Endothelial cell (in vitro differentiated cells): Measurements from ENCODE around the gene RAD51B. TPM values are rescaled to one million over a fixed set of nuclear protein-coding genes. Genes with fewer than 3 reads are reported as not detected.
"Not testable (repeated sequence)": the region's sequence is repeated elsewhere in the genome, so short reads cannot be mapped to it uniquely, and the experiment has no call there.

Experiments used
- DNase-seq: peaks from one replicate; pipeline ENCODE4 v3.0.0; 2021; ENCODE audit warnings: low spot score
- H3K27ac Mint-ChIP-seq: one replicate; pipeline ENCODE4 v1.8.0; 2021; ENCODE audit warnings: mixed read lengths, inconsistent platforms; ENCODE audit not compliant: unreplicated experiment
- H3K27me3 Mint-ChIP-seq: one replicate; pipeline ENCODE4 v1.8.0; 2021; ENCODE audit warnings: mild to moderate bottlenecking, moderate library complexity, mixed read lengths, inconsistent platforms; ENCODE audit not compliant: unreplicated experiment
- H3K36me3 Mint-ChIP-seq: one replicate; pipeline ENCODE4 v1.8.0; 2021; ENCODE audit warnings: mild to moderate bottlenecking, low read depth, mixed read lengths, inconsistent platforms; ENCODE audit not compliant: unreplicated experiment
- H3K4me1 Mint-ChIP-seq: one replicate; pipeline ENCODE4 v1.8.0; 2021; ENCODE audit warnings: mild to moderate bottlenecking, mixed read lengths, inconsistent platforms; ENCODE audit not compliant: unreplicated experiment
- H3K4me3 Mint-ChIP-seq: one replicate; pipeline ENCODE4 v1.8.0; 2021; ENCODE audit warnings: mild to moderate bottlenecking, mixed read lengths, inconsistent platforms; ENCODE audit not compliant: unreplicated experiment
- H3K9me3 Mint-ChIP-seq: one replicate; pipeline ENCODE4 v1.8.0; 2021; ENCODE audit warnings: mixed read lengths, inconsistent platforms; ENCODE audit not compliant: unreplicated experiment
- total RNA-seq: library from RNA; stranded (reverse); fragmentation: NEBNext Ultra II Directional; extraction: Animal tissue kit (Norgen Biotek cat#: 25700); gene quantifications from one replicate; pipeline ENCODE4 v1.2.1, GENCODE V29; 2021; ENCODE audit not compliant: unreplicated experiment
- TF ChIP-seq, protein P1 (sequence below): fragments of 200-600 bp; sonication (generic); IDR thresholded peaks from one replicate; pipeline ENCODE4 v1.5.0; 2021; ENCODE audit warnings: antibody characterized with exemption; ENCODE audit not compliant: unreplicated experiment

The RAD51B gene
- total RNA-seq, 1 donor from 2014 or later, result 23.5 TPM

DNA sequence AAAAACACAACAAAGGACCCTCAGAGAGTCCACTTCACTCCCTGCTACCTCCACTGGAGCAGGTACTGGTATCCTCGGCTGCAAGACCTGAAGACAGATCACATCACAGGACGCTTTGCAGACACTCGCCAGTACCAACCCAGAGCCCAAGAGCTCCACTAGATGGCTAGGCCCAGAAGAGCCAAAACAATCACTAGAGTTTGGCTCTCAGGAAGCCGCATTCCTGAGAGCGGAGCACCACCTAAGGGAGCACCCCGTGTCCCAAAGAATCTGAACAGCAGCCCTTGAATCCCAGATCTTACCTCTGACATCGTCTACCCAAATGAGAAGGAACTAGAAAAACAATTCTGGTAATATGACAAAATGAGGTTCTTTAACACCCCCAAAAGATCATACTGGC is 399.8 kb downstream of the RAD51B start:
- no peak for DNase-seq
- Mint-ChIP-seq H3K9me3 (no peaks in the 10 kb centered on the region), H3K27me3 (no peaks in the 10 kb centered on the region), H3K4me1 (no peaks in the 10 kb centered on the region), H3K27ac (no peak overlapping the region), H3K36me3 (no peaks in the 10 kb centered on the region), H3K4me3 (no peak overlapping the region)
- TF ChIP-seq, protein P1, sequence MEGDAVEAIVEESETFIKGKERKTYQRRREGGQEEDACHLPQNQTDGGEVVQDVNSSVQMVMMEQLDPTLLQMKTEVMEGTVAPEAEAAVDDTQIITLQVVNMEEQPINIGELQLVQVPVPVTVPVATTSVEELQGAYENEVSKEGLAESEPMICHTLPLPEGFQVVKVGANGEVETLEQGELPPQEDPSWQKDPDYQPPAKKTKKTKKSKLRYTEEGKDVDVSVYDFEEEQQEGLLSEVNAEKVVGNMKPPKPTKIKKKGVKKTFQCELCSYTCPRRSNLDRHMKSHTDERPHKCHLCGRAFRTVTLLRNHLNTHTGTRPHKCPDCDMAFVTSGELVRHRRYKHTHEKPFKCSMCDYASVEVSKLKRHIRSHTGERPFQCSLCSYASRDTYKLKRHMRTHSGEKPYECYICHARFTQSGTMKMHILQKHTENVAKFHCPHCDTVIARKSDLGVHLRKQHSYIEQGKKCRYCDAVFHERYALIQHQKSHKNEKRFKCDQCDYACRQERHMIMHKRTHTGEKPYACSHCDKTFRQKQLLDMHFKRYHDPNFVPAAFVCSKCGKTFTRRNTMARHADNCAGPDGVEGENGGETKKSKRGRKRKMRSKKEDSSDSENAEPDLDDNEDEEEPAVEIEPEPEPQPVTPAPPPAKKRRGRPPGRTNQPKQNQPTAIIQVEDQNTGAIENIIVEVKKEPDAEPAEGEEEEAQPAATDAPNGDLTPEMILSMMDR, result no peak

DNA sequence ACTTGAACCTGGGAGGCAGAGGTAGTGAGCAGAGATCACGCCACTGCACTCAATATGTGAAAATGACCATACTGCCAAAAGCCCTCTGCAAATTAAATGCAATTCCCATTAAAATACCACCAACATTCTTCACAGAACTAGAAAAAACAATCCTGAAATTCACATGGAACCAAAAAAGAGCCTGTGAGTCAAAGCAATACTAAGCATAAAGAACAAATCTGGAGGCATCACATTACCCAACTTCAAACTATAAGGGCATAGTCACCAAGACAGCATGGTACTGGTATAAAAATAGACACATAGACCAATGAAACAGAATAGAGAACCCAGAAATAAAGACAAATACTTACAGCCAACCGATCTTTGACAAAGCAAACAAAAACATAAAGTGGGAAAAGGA is 401.5 kb downstream of the RAD51B start:
- not testable (repeated sequence) for H3K4me3 Mint-ChIP-seq, DNase-seq, H3K27ac Mint-ChIP-seq, H3K9me3 Mint-ChIP-seq, H3K27me3 Mint-ChIP-seq, H3K4me1 Mint-ChIP-seq, H3K36me3 Mint-ChIP-seq

DNA sequence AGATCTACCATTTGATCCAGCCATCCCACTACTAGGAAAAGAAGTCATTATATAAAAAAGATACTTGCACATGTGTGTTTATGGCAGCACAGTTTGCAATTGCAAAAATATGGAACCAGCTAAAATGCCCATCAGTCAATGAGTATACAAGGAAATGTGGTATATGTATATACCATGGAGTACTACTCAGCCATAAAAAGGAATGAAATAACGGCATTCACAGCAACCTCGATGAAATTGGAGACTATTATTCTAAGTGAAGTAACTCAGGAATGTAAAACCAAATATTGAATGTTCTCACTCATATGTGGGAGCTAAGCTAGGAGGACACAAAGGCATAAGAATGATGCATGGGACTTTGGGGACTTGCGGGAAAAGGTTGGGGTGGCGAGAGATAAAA is 402.6 kb downstream of the RAD51B start:
- Mint-ChIP-seq H3K36me3 (no peaks in the 10 kb centered on the region), H3K9me3 (no peaks in the 10 kb centered on the region), H3K27me3 (peaks cover 2% of the 10 kb centered on the region), H3K4me3 (no peak overlapping the region), H3K4me1 (no peaks in the 10 kb centered on the region), H3K27ac (no peak overlapping the region)
- TF ChIP-seq, protein P1, result no peak
- no peak for DNase-seq

DNA sequence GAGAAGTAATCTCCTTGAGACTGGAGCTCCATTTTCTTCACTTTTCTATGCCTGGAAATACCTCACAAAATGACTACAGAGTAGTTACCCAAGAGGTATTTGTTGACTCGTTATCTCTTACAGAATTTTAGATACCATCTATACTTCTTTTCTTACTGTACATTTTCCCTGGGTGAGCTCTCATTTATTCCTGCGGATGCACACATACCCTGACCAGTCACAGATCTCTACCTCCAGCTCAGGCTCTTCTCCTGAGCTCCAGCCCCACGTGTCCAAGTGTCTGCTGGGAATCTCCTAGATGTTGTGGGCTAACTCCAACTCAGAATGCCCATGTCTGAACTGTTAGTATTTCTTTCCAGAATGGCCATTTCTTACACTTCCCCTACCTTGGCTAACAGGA is 403.1 kb downstream of the RAD51B start:
- Mint-ChIP-seq H3K27me3 (peaks cover 2% of the 10 kb centered on the region), H3K9me3 (no peaks in the 10 kb centered on the region), H3K4me1 (no peaks in the 10 kb centered on the region), H3K27ac (no peak overlapping the region), H3K4me3 (no peak overlapping the region), H3K36me3 (no peaks in the 10 kb centered on the region)
- DNase-seq, result no peak
- TF ChIP-seq, protein P1, result no peak

DNA sequence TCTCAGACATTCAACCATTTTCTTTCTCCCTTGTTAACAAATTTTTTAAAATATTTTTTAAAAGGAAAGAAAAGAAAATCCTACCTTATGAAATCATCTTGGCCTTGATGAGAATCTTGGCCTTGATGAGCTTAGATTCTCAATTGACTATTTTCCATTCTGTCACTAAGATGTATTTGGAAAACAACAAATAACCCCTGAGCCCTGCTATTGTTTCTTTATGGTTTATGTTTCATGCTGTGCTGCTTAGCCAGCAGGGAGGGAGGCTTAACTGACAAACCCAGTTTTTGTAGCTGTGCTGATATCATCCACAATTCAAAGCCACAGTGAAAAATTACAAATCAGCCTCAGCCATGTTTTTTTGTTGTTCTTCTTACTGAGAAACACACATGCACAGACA is 404.1 kb downstream of the RAD51B start:
- H3K4me3 Mint-ChIP-seq, result no peak overlapping the region
- no peaks in the 10 kb centered on the region for H3K36me3 Mint-ChIP-seq
- H3K9me3 Mint-ChIP-seq, result no peaks in the 10 kb centered on the region
- H3K27me3 Mint-ChIP-seq, result peaks cover 2% of the 10 kb centered on the region
- no peaks in the 10 kb centered on the region for H3K4me1 Mint-ChIP-seq
- TF ChIP-seq, protein P1, result no peak
- DNase-seq, result no peak
- H3K27ac Mint-ChIP-seq, result no peak overlapping the region

DNA sequence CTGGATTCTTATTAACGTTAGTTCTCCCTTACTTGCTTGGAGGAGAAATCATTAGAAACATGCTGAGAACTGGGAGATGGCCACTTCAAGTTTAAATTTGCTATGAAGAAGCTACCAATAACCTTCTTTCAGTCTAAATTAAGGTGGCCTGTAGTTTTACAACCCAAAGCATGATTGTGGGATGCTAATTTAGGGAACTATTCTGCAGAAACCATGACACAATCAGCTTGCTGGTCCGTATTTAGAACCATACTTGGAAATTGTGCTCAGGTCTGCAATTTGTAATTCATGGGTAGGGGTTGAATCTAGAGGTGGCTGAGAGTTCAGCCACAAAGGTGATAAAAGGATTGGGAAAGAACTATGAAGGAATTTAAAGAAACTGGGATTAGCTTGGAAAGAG is 405.7 kb downstream of the RAD51B start:
- DNase-seq, result no peak
- Mint-ChIP-seq H3K27ac (no peak overlapping the region), H3K9me3 (no peaks in the 10 kb centered on the region), H3K4me1 (no peaks in the 10 kb centered on the region), H3K4me3 (no peak overlapping the region), H3K36me3 (no peaks in the 10 kb centered on the region), H3K27me3 (peaks cover 2% of the 10 kb centered on the region)
- TF ChIP-seq, protein P1, result no peak
